HG03108 (cell line): ENCODE results near the gene ERG.

Experiments
- ATAC-seq: cut with Tn5 transposase; IDR thresholded peaks from one replicate; pipeline ENCODE4 v1.9.1; 2021; ENCODE audit warnings: moderate library complexity; ENCODE audit not compliant: unreplicated experiment

ERG gene

GRCh38 chr21:38341546-38342012 is 156.7 kb downstream of the ERG start:
- ATAC-seq: no peak

GRCh38 chr21:38340131-38340530 is 158.1 kb downstream of the ERG start:
- no peak for ATAC-seq

- no peak for ATAC-seq
Observed at GRCh38 chr21:38337793-38338192, 160.5 kb downstream of the ERG start.

GRCh38 chr21:38334866-38335265 is 163.4 kb downstream of the ERG start:
- ATAC-seq: no peak

GRCh38 chr21:38333301-38334272 is 164.7 kb downstream of the ERG start:
- ATAC-seq: no peak

- ATAC-seq: no peak
Observed at GRCh38 chr21:38330666-38331065, 167.6 kb downstream of the ERG start.
